Peyer's patch (tissue), 4 donors: ENCODE results near the gene PWWP2A.

Experiments
- POLR2A ChIP-seq, 2 donors: fragments of 450-650 bp; IDR thresholded peaks; one replicate each; pipeline ENCODE4 v1.5.1; 2017; ENCODE audit warnings: antibody characterized with exemption in 2 of 2, mild to moderate bottlenecking in 2 of 2, moderate library complexity in 2 of 2
- TF ChIP-seq, protein P1 (sequence below), 6 experiments: fragments of 450-650 bp in 4 of 6; fragments of 200-600 bp in 2 of 6; sonication (generic) in 1 of 6; IDR thresholded peaks; one replicate each; pipeline ENCODE4 v1.5.1; 2017 to 2019; ENCODE audit warnings: antibody characterized with exemption in 6 of 6, mild to moderate bottlenecking in 3 of 6, moderate library complexity in 1 of 6

DNA sequence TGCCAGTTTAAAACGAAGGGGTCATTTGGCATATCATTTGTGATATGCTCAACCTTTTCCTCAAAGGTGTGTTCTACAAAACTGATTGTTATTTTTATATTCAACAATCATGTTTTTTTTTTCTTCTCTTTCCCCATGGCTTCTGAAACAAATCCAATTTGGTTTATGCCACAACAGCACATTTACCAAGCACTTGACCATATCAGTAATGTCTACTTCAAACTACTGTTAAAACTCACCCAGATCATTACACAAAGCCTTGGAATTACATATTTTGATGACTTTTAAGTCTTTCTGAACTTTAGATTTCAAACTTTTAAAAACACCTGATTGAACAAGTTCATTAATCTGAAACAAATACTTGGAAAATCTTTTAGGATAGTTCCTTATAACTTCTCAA, 29.2 kb downstream of the PWWP2A start:
- TF ChIP-seq POLR2A (IDR thresholded peaks at IDR 0.05) = no peak
- TF ChIP-seq, protein P1, sequence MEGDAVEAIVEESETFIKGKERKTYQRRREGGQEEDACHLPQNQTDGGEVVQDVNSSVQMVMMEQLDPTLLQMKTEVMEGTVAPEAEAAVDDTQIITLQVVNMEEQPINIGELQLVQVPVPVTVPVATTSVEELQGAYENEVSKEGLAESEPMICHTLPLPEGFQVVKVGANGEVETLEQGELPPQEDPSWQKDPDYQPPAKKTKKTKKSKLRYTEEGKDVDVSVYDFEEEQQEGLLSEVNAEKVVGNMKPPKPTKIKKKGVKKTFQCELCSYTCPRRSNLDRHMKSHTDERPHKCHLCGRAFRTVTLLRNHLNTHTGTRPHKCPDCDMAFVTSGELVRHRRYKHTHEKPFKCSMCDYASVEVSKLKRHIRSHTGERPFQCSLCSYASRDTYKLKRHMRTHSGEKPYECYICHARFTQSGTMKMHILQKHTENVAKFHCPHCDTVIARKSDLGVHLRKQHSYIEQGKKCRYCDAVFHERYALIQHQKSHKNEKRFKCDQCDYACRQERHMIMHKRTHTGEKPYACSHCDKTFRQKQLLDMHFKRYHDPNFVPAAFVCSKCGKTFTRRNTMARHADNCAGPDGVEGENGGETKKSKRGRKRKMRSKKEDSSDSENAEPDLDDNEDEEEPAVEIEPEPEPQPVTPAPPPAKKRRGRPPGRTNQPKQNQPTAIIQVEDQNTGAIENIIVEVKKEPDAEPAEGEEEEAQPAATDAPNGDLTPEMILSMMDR (IDR thresholded peaks at IDR 0.05) = no peak
